Right lobe of liver (tissue), 4 donors: ENCODE measurements around the gene MAST4.

Experiments
- CTCF ChIP-seq, 4 donors: fragments of 200-600 bp in 3 of 4; fragments of 450-650 bp in 1 of 4; IDR thresholded peaks; one replicate each; pipeline versions ENCODE4 v1.5.1 to v1.8.0; 2016 to 2022; ENCODE audit warnings: antibody characterized with exemption in 4 of 4, mild to moderate bottlenecking in 2 of 4
- POLR2A ChIP-seq: fragments of 450-650 bp; IDR thresholded peaks from one replicate; pipeline ENCODE4 v1.6.1; 2017; ENCODE audit warnings: antibody characterized with exemption, mild to moderate bottlenecking
- donor health status: DM: no; HTN: no; CAD: no.
- donor health status: DM: no; HTN: no; CAD: no.
- donor health status: DM: no; HTN: yes; CAD: no.

DNA sequence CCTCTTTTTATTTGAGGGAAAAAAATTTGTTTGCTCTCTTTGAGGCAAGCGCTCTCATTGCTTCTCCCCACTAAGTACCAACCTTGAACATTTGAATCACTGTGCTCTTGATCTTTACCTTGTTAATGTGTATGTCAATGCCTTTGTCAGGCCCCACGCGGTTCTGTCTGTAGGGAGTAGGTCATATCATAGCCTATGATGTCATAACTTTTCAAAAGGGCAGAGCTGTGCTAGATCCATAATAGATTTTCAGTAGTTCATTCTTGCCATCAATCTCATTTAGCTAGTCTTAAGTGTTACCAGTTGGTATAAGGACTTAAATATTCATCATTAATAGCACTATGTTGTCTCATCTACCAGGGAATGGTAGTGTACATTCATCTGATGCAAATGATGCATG, 56.6 kb downstream of the MAST4 start:
- TF ChIP-seq POLR2A, result no peak
- no peak for TF ChIP-seq CTCF (IDR thresholded peaks at IDR 0.05)
